Middle frontal gyrus (tissue), 1 donor: ENCODE data around the gene SPIRE1.
"Not testable (repeated sequence)": the region's sequence is repeated elsewhere in the genome, so short reads cannot be mapped to it uniquely, and the experiment has no call there.

ENCODE experiments used
- DNase-seq: peaks from one replicate; pipeline ENCODE4 v3.0.0-alpha.2; 2015; ENCODE audit warnings: low spot score; ENCODE audit errors: extremely low spot score

Gene SPIRE1

DNA sequence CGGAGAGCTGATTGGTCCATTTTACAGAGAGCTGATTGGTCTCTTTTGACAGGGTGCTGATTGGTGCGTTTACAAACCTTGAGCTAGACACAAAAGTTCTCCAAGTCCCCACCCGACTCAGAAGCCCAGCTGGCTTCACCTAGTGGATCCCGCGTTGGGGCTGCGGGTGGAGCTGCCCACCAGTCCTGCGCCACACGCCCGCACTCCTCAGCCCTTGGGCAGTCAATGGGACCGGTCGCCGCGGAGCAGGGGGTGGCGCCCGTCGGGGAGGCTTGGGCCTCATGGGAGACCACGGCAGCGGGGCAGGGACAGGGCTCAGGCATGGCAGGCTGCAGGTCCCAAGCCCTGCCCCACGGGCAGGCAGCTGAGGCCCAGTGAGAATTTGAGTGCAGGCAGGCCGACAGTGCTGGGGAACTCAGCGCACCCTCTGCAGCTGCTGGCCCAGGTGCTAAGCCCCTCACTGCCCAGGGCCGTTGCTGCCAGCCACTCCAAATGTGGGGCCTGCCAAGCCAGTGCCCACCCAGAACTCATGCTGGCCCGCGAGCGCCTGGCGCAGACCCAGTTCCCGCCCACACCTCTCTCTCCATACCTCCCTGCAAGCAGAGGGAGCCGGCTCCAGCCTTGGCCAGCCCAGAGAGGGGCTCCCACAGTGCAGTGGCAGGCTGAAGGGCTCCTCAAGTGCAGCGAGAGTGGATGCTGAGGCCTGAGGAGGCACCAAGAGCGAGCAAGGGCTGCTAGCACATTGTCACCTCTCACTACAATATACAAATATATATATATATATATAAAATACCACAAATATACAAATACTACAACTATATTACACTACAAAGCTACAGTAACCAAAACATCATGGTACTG lies 100.7 kb downstream of the SPIRE1 start:
- no peak for DNase-seq

DNA sequence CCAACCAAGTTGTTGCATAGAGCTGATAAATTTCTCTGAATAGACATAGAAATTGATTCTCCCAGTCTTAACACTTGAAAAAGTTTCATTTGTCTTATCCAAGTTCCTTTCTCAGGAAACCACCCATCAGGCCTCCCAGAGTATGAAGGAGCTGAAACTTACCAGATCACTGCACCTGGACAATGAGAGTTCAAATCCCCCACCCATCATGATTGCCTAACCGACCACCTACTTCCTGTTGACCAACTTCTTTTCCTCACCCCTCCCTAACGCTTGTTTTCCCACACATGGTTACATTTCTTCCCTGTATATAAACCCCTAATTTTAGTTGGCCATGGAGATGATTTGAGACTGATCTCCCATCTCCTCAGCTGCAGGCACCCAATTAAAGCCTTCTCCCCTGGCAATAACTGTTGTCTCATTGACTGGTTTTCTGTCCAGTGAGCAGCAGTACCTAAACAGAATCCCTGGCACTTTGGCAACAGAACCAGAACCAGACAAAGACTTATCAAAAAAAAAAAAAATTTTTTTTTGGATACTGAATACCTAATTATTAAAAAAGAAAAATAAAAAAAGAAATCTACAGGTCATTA lies 103.0 kb downstream of the SPIRE1 start:
- no peak for DNase-seq

GRCh38 chr18:12552879-12553242 lies 105.0 kb downstream of the SPIRE1 start:
- DNase-seq, result no peak

DNA sequence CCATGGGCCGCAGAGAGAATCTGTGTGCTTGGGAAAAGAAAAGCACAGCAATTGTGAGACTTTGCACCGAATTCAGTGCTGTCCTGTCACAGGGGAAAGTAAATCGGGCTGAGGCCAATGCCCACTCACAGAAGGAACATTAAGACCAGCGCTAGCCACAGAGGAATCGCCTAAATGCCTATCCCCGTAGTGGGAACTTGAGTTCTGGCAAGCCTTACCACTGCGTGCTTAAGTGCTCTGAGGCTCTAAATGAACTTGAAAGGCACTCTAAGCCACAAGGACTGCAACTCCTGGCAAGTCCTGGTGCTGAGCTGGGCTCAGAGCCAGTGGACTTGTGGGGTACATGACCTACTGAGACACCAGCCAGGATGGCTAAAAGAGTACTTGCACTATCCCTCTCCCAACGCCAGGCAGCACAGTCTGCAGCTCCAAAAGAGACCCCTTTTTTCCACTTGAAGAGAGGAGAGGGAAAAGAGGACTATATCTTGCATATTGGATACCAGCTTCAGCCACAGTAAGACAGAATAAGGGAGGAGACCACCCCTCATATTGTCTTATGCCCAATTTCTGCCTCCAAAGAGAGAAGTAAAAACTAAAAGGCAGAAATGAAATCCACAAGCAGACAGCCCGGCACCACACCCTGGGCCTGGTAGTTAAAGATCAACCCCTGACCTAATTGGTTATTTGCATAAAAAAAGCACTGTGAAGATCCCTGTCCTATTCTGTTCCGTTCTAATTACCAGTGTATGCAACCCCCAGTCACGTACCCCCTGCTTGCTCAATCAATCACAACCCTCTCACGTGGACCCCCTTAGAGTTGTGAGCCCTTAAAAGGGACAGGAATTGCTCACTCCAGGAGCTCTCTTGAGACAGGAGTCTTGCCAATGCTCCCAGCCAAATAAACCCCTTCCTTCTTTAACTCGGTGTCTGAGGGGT lies 105.7 kb downstream of the SPIRE1 start:
- DNase-seq, result peak; percentile 12

DNA sequence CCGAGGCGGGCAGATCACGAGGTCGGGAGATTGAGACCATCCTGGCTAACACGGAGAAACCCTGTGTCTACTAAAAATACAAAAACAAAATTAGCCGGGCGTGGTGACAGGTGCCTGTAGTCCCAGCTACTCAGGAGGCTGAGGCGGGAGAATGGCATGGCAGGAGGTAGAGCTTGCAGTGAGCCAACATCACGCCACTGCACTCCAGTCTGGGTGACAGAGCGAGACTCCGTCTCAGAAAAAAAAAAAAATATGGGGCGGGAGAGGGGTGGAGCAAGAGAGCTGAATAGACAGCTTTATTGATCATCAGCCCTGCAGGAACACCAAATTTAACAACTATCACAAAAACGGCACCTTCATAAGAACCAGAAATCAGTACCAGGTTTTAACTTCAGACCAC lies 106.4 kb downstream of the SPIRE1 start:
- DNase-seq, result not testable (repeated sequence)

DNA sequence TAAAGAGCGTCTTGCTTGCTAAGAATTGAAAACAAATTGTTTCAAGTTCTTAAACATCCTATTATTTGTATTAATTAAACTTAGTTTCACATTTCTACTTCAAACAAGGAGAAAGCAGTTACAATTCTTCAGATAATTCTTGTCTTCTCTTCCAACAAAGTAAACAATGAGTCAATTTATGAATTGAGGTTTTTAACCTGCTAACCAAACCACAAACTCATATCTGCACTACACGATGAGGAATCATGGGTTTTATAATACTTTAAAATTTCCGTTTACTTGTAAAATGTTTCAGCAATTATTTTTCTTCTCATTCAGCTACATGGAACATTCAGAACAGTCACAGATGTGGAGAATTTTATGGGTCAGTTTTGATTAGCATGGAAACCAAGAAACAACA lies 114.2 kb downstream of the SPIRE1 start:
- no peak for DNase-seq

DNA sequence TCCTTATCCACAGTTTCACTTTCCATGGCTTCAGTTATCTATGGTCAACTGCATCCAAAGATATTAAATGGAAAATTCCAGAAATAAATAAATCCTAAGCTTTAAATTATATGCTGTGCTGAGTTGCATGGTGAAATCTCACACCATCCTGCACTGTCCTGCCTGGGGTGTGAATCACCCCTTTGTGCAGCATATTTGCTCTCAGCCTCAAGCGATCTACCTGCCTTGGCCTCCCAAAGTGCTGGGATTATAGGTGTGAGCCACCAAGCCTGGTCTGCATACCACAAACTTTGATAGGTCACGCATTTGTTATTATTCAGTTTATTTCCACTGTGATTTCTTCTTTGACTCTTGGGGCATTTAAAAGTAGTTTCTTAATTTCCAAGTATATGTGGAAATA lies 117.2 kb downstream of the SPIRE1 start:
- DNase-seq, result no peak

GRCh38 chr18:12539158-12539557 lies 118.7 kb downstream of the SPIRE1 start:
- DNase-seq, result not testable (repeated sequence)

- no peak for DNase-seq
Observed at GRCh38 chr18:12534820-12535219, 123.1 kb downstream of the SPIRE1 start.

- DNase-seq, result no peak
Observed at GRCh38 chr18:12532661-12533060, 125.2 kb downstream of the SPIRE1 start.

DNA sequence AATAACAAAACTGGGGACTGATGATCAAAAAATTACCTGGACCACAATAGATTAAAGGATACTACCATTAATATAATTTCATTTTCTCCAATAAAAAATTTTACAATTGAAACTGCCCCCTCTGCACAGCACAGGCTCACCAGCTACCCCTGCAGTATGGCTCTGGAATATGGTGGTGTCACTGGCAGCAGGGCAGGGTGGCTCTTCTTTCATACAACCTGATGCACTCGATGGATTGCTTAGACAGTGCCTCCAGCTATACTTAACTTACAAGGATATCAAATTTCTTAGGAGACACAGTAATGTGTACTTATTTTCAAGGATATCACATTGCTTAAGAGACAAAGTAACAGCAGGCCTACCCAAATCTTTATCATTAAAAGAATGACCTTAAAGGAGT lies 126.2 kb downstream of the SPIRE1 start:
- no peak for DNase-seq

DNA sequence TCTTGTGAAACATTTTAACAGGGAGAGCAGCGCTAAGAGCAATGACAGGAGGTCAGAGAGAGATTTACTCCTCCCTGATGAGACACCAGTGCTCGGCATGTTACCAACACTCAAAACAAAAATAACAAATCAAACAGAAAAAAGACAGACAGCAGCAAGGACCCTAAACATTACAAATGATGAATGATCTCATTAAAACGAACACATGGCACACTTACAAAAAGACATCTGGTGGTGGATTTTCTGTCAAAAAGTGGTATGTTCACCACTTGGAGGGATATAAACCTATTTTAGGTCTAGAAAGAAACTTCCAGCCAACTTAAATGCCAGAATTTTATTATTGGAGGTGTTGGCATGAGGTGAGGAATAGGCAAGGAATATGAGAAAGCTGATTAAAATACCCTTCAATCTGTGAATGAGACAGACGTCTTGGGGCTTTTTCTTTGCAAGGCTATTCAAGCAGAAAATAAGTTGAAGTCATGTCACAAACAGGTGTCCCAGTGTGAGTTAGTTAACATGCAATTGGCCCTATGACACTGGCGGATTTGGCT lies 137.4 kb downstream of the SPIRE1 start:
- no peak for DNase-seq

- no peak for DNase-seq
Observed at GRCh38 chr18:12518832-12519531, 138.9 kb downstream of the SPIRE1 start.

DNA sequence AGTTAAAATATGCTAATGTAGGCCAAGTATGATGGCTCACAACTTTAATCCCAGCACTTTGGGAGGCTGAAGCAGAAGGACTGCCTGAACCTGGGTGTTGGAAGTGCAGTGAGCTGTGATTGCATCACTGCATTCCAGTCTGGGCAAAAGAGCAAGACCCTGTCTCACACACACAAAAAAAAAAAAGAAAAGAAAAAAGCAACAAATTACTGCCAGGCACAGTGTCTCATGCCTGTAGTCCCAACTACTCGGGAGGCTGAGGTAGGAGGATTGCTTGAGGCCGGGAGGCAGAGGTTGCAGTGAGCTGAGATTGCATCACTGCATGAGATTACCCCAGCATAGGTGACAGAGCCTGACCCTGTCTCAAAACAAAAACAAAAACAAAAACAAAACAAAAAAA lies 139.6 kb downstream of the SPIRE1 start:
- DNase-seq, result no peak

GRCh38 chr18:12517142-12517825 lies 140.6 kb downstream of the SPIRE1 start:
- DNase-seq, result no peak

GRCh38 chr18:12516049-12516630 lies 141.8 kb downstream of the SPIRE1 start:
- DNase-seq, result no peak

DNA sequence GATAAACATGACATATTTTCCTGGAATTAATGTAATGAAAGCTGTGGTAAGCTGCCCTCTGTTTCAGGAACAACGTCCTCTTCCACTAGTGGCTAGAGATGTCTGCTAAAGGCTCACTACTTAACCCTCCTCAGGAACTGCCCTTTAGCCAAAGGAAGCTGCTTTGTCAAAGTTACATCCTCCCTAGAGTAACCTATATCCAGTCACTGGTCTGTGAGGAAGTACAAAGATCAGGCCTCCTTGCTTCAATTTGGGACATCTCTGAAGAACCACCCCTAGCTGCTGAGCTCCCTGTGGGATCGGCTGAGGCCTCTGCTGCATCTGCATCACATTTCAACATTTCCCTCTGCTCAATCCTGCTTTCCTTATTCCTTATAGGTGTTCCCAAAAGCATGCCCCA lies 142.4 kb downstream of the SPIRE1 start:
- no peak for DNase-seq

GRCh38 chr18:12507007-12507406 lies 150.9 kb downstream of the SPIRE1 start:
- DNase-seq, result no peak

GRCh38 chr18:12500986-12501385 lies 156.9 kb downstream of the SPIRE1 start:
- DNase-seq, result no peak

DNA sequence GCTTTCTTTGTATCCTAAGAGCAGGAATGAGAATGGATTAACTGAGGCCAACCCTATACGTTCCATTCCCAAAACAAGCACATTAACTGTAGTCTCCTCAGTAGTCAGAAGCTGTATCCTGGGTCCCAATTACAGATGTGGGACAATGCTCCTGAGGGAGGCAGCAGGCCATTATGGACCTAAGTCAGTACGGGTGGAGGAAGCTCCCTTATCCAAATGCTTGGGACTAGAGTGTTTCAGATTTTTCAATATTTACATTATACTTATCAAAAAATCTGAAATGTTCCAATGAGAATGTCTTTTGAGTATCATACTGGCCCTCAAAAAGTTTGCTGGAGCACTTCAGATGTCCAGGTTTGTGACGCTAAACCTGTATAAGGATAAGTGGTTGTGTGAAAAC lies 160.1 kb downstream of the SPIRE1 start:
- no peak for DNase-seq
